PFSK-1 (cell line): ENCODE results near the gene PWWP2B.

Experiments
- FOXP2 ChIP-seq: optimal IDR thresholded peaks from 2 replicates; pipeline ENCODE3; 2011; ENCODE audit warnings: borderline replicate concordance, control low read depth, inconsistent platforms; ENCODE audit not compliant: insufficient read depth; ENCODE audit errors: extremely low read length, extremely low read depth
- POLR2AphosphoS5 ChIP-seq: IDR thresholded peaks from 2 replicates; pipeline ENCODE4 v1.6.1; 2012; ENCODE audit warnings: low read depth, mild to moderate bottlenecking, control low read depth, low read length, moderate library complexity
- SIN3A ChIP-seq: IDR thresholded peaks from 2 replicates; pipeline ENCODE4 v1.6.1; 2012; ENCODE audit warnings: mild to moderate bottlenecking, low read length, moderate library complexity, borderline replicate concordance; ENCODE audit not compliant: insufficient read depth
- TAF1 ChIP-seq: IDR thresholded peaks from 2 replicates; pipeline ENCODE4 v1.6.1; 2012; ENCODE audit warnings: low read length, control low read depth, borderline replicate concordance; ENCODE audit not compliant: insufficient read depth
- TF ChIP-seq, protein P1 (sequence below), 2 experiments: IDR thresholded peaks; 2 replicates each; pipeline versions ENCODE4 v1.6.1 to v1.8.0; 2011 to 2012; ENCODE audit warnings: low read depth in 2 of 2, low read length in 2 of 2, control low read depth in 1 of 2, inconsistent platforms in 1 of 2, mild to moderate bottlenecking in 1 of 2, moderate library complexity in 1 of 2; ENCODE audit not compliant: insufficient read depth in 1 of 2

Gene PWWP2B

GRCh38 chr10:132411561-132412253, 14.7 kb downstream of the PWWP2B start:
- TF ChIP-seq, protein P1, sequence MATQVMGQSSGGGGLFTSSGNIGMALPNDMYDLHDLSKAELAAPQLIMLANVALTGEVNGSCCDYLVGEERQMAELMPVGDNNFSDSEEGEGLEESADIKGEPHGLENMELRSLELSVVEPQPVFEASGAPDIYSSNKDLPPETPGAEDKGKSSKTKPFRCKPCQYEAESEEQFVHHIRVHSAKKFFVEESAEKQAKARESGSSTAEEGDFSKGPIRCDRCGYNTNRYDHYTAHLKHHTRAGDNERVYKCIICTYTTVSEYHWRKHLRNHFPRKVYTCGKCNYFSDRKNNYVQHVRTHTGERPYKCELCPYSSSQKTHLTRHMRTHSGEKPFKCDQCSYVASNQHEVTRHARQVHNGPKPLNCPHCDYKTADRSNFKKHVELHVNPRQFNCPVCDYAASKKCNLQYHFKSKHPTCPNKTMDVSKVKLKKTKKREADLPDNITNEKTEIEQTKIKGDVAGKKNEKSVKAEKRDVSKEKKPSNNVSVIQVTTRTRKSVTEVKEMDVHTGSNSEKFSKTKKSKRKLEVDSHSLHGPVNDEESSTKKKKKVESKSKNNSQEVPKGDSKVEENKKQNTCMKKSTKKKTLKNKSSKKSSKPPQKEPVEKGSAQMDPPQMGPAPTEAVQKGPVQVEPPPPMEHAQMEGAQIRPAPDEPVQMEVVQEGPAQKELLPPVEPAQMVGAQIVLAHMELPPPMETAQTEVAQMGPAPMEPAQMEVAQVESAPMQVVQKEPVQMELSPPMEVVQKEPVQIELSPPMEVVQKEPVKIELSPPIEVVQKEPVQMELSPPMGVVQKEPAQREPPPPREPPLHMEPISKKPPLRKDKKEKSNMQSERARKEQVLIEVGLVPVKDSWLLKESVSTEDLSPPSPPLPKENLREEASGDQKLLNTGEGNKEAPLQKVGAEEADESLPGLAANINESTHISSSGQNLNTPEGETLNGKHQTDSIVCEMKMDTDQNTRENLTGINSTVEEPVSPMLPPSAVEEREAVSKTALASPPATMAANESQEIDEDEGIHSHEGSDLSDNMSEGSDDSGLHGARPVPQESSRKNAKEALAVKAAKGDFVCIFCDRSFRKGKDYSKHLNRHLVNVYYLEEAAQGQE (IDR thresholded peaks at IDR 0.05; ENCODE audit: insufficient read depth in 1 of 2, low read depth in 2 of 2, low read length in 2 of 2): no peak
- TF ChIP-seq SIN3A (no peak), FOXP2 (no peak), POLR2AphosphoS5 (no peak), TAF1 (no peak)

DNA sequence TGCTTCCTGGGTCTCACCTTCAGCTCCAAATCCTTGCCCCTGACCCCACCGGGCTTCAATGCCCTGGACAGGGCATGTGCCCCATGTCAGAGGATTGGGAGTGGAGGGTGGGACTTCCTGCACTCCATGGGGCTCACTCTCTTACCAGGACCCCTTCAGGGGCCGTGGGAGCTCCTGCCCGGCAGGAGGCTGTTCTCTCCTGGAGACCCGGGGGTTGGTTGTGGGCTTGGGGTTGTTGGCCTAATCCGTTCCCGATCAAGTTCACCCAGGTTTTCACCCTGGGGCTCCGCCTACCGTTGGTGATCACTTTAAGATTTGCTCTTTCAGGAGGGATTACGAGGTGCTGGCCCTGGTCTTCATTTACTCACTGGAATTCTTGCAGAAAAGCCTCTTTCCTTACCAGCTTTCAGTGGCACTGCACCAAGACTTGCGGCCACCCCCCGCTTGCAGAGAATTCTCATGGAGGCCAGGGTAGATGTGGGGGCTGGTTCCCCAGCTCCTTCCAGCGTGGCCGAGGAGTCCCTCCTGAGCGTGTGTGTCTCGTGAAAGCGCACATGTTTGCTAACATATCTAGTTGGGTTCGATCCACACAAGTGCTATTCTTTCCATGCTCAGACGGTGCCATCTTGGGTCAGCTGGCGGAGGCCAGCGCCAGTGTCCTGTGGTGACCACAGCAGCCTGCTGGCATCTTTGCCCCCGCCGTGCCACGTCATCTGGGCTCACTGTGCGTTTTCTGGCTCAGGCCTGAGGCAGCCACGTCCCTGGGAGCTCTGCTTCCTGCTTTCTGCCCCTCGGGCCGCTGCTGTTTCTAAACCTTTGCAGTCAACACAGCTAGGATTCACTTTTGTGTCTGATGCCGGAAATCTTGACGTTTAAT, 15.6 kb downstream of the PWWP2B start:
- TF ChIP-seq, protein P1 (IDR thresholded peaks at IDR 0.05; ENCODE audit: insufficient read depth in 1 of 2, low read depth in 2 of 2, low read length in 2 of 2): no peak
- TF ChIP-seq SIN3A (no peak), POLR2AphosphoS5 (no peak), FOXP2 (no peak), TAF1 (no peak)

DNA sequence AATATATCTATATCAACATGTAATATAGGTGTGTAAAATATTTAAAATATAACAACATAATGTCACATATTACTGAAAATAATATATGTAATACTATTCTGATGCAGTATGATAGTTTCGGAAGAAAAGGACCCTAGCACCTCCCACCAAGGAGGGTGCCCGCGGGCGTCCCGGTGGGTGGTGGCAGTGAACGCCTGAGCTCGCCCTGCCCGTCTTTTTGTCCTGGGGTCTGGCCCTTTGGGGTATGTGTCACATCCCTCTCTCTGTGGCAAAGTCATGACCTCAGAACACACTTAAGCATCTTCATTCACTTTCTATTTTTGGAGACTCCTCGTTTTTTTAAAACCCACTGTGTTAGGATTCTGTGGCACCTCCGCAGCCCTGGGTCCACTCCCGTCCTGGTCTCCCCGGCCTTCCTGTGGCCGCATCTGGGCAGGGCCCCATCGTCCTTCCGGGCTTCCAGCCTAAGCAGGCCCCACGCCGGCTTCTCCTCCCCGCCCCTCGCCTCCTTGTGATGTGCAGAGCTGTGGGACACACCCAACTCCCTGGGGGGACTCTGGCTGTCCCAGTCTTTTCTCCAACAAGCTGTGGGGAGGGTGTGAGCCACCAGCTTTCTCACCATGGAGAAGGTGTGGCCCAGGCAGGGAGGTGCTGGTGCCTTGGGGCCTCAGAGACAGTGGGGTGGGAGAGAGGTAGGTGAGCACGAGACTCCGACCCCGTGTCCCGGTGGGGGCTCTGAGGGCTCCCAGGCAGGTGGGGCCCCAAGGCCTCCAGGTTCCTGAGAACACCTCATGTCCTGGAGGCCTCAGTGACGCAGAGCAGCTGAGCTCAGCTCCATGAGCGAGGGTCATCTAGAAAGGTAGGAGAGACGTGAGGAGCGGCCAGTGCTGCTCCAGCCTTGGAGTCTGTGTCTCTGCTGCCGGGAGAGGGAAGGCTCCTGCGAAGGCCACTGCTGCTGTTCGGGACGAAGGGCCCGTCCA, 16.5 kb downstream of the PWWP2B start:
- TF ChIP-seq POLR2AphosphoS5 (no peak), SIN3A (no peak), FOXP2 (no peak), TAF1 (no peak)
- TF ChIP-seq, protein P1 (IDR thresholded peaks at IDR 0.05; ENCODE audit: insufficient read depth in 1 of 2, low read depth in 2 of 2, low read length in 2 of 2): no peak

- TF ChIP-seq SIN3A: no peak
- TF ChIP-seq, protein P1 (IDR thresholded peaks at IDR 0.05; ENCODE audit: insufficient read depth in 1 of 2, low read depth in 2 of 2, low read length in 2 of 2): no peak
- no peak for TF ChIP-seq POLR2AphosphoS5
- TF ChIP-seq FOXP2: no peak
- TF ChIP-seq TAF1: no peak
These were observed 17.5 kb downstream of the PWWP2B start for GRCh38 chr10:132414402-132415016.
